Activated B cell treated with CpG ODN at 0.5 μM for 24 hours (primary cell): ENCODE measurements around the gene KDM1A. TPM values are rescaled to one million over a fixed set of nuclear protein-coding genes. Genes with fewer than 3 reads are reported as not detected.
A peak's percentile ranks its signal among the peaks of the same experiment; 100 is the strongest.

Experiments used
- ATAC-seq: fragments of 200-7000 bp; cut with Tn5 transposase; one replicate; pipeline ENCODE4 v1.10.0; 2021; ENCODE audit warnings: low read depth, mild to moderate bottlenecking, moderate library complexity
- CTCF ChIA-PET: fragments of 350-600 bp; sonication (Branson Sonifier 250); formaldehyde crosslinking; loops from one replicate; lab custom pipeline; 2021; ENCODE audit warnings: antibody characterized with exemption; lab: Charles Lee
- POLR2A ChIA-PET: fragments of 350-600 bp; sonication (Branson Sonifier 250); formaldehyde crosslinking; loops from one replicate; lab custom pipeline; 2021; ENCODE audit warnings: antibody characterized with exemption; lab: Charles Lee
- DNase-seq: peaks from one replicate; pipeline ENCODE4 v3.0.0; 2022
- H3K27ac Mint-ChIP-seq: one replicate; pipeline ENCODE4 v1.8.0; 2020; ENCODE audit warnings: mixed read lengths
- H3K27me3 Mint-ChIP-seq: one replicate; pipeline ENCODE4 v1.8.0; 2021; ENCODE audit warnings: mixed read lengths
- H3K36me3 Mint-ChIP-seq: one replicate; pipeline ENCODE4 v1.8.0; 2021; ENCODE audit warnings: low read depth, mixed read lengths
- H3K4me1 Mint-ChIP-seq: one replicate; pipeline ENCODE4 v1.8.0; 2021; ENCODE audit warnings: mixed read lengths
- H3K4me3 Mint-ChIP-seq: one replicate; pipeline ENCODE4 v1.8.0; 2020; ENCODE audit warnings: mild to moderate bottlenecking, mixed read lengths
- H3K9me3 Mint-ChIP-seq: one replicate; pipeline ENCODE4 v1.8.0; 2020; ENCODE audit warnings: mixed read lengths
- intact Hi-C: fragments of 100-400 bp; cut with micrococcal nuclease; formaldehyde crosslinking; loops from one replicate; pipeline ENCODE4 v1.15.1; 2024
- total RNA-seq: library from RNA; stranded (reverse); gene quantifications from 2 replicates; pipeline ENCODE4 v1.2.3, GENCODE V29; 2022
- TF ChIP-seq, protein P1 (sequence below): fragments of 200-600 bp; IDR thresholded peaks from one replicate; pipeline ENCODE4 v1.8.0; 2022; ENCODE audit warnings: antibody characterized with exemption, mild to moderate bottlenecking

KDM1A gene
- total RNA-seq, 1 donor from 2014 or later: 41.5 TPM

DNA sequence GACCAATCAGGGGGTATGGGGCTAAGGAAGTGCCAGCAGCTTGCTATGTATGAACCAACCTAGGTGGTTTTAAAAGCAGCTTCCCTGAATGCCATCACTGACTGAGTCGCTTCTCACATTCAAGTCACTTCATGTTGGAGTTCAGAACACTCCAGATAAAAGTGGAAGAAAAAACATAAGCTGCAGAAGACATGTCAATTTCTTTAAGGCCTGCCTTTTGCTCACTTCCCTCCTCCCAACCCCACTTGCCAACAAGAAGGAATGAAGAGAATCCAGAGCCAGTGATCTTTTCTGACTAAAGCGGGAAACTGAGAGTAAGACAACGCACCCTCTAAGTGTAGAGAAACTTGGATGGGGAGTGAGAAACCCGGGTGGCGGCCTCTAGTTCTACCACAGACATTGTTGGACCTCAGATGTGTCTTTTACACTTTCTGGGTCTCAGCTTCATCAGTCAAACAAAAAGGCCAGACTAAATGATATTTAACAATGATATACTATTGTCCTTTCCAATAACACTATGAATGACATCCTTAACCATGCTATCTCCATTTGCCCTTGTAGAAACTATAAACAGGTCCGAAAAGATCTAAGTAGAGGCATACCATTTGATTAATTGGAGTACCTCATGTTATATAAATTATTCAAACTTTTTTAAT lies 95.3 kb downstream of the KDM1A start:
- POLR2A ChIA-PET: no interaction called here
- H3K27ac Mint-ChIP-seq: peak overlapping the region; percentile 72
- intact Hi-C loops: loop anchor here (1.0 to 2.0 kb wide), 3 partner anchors 16 to 95 kb away; partner anchors contain the start of genes KDM1A and LUZP1

DNA sequence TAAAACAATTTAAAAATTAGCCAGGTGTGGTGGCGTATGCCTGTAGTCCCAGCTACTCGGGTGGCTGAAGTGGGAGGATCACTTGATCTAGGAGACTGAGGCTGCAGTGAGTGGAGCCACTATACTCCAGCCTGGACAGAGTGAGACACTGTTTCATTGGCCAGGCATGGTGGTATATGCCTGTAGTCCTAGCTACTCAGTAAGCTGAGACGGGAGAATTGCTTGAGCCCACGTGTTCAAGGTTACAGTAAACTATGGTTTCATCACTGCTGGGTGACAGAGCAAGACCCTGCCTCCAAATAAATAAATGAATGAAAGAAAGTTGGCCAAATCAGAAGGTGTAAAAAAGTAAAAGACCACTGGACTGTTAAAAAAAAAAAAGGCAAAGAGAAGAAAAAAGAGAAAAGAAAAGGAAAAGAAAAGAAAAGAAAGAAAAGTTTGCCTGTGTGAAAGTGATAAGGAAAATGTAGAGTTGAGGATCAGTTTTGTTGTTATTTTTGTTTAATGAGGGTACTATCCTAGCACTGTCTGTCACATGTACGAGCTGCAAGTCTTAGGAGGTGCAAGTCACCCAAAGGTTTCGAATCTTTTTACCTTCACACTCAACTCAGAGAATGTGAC lies 97.1 kb downstream of the KDM1A start:
- peaks cover 64% of the 10 kb centered on the region for H3K4me1 Mint-ChIP-seq
- ATAC-seq (no peak), DNase-seq (no peak)
- no peaks in the 10 kb centered on the region for H3K9me3 Mint-ChIP-seq
- intact Hi-C loops: no loop called here
- POLR2A ChIA-PET: interaction anchor here (1.5 kb wide), 1 partner anchor 52 kb away, joined by 5 read pairs; the partner anchor contains the start of gene LUZP1
- peak overlapping the region; percentile 43 for H3K27ac Mint-ChIP-seq
- no peaks in the 10 kb centered on the region for H3K27me3 Mint-ChIP-seq
- CTCF ChIA-PET: interaction anchor here (1.0 kb wide), 1 partner anchor 68 kb away, joined by 3 read pairs; no protein-coding TSS in a partner anchor
- TF ChIP-seq, protein P1, sequence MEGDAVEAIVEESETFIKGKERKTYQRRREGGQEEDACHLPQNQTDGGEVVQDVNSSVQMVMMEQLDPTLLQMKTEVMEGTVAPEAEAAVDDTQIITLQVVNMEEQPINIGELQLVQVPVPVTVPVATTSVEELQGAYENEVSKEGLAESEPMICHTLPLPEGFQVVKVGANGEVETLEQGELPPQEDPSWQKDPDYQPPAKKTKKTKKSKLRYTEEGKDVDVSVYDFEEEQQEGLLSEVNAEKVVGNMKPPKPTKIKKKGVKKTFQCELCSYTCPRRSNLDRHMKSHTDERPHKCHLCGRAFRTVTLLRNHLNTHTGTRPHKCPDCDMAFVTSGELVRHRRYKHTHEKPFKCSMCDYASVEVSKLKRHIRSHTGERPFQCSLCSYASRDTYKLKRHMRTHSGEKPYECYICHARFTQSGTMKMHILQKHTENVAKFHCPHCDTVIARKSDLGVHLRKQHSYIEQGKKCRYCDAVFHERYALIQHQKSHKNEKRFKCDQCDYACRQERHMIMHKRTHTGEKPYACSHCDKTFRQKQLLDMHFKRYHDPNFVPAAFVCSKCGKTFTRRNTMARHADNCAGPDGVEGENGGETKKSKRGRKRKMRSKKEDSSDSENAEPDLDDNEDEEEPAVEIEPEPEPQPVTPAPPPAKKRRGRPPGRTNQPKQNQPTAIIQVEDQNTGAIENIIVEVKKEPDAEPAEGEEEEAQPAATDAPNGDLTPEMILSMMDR: no peak
- no peaks in the 10 kb centered on the region for H3K36me3 Mint-ChIP-seq
- no peak overlapping the region for H3K4me3 Mint-ChIP-seq

More for the DNA sequence above, 95.3 kb downstream of the KDM1A start:
- no peaks in the 10 kb centered on the region for H3K27me3 Mint-ChIP-seq
- H3K4me1 Mint-ChIP-seq: peaks cover 58% of the 10 kb centered on the region
- DNase-seq (no peak), ATAC-seq (no peak)
- no peaks in the 10 kb centered on the region for H3K9me3 Mint-ChIP-seq
- no peaks in the 10 kb centered on the region for H3K36me3 Mint-ChIP-seq
- CTCF ChIA-PET: interaction anchor here (0.6 to 7.5 kb wide), 3 partner anchors 16 to 1859 kb away, joined by 3 to 39 read pairs (median 7); no protein-coding TSS in a partner anchor
- H3K4me3 Mint-ChIP-seq: no peak overlapping the region
- TF ChIP-seq, protein P1: no peak

DNA sequence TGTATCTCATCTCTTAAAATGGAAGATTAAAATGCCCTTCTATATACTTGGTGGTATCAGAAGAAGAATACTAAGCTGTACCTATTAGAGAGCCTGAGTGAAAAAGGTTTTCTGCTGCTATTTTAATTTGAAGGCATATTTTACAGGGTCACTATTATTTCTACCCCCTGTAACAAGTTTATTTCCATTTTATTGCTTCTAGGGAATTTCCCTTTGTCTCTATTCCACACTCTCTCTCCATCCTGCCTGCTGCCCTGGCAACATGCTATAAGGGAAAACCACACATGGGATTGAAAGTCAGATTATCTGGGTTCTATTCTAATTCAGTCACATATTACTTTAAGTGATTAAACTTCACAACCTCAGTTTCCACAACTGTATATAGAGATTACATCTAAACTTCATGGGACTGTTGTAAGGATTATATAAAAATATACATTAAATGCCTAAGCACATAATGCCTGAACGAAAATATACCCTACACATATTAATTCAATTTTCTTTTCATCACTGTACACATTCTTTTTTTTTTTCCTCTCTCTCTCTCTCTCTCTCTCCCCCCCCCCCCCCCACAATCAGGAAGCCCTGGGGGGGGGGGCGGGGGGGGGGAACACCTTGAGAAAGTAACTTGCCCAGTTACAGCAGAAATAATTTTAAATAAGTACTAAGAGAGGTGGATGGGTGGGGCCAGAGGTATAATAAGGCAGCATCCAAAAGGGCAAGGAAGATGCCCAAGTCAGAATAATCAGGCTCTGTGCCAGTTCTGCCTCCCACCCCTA lies 97.8 kb downstream of the KDM1A start:
- Mint-ChIP-seq H3K4me3 (no peak overlapping the region), H3K27ac (peak overlapping the region; percentile 43), H3K27me3 (no peaks in the 10 kb centered on the region), H3K9me3 (no peaks in the 10 kb centered on the region), H3K4me1 (peaks cover 62% of the 10 kb centered on the region), H3K36me3 (no peaks in the 10 kb centered on the region)
- no peak for DNase-seq
- no peak for ATAC-seq
- intact Hi-C loops: no loop called here
- POLR2A ChIA-PET: no interaction called here
- TF ChIP-seq, protein P1: no peak
- CTCF ChIA-PET: interaction anchor here (1.0 kb wide), 1 partner anchor 67 kb away, joined by 3 read pairs; no protein-coding TSS in a partner anchor

DNA sequence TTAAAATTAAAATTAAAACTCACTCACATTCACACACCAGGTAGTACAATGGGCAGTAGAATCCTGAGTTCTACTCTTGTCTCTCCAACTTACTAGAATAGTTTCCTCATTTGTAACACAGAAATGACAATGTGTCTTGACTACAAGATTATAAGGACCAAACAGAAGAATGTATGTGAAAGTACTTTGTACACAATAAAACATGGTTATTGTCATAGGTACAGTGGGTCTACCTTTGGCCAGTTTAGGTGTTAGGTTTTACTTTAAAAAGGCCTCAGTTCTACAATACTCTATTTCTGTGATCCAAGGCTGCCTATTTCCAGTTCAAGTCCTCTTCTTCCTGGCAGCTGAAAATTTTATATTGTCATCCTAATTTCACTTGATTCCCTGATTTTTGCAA lies 99.1 kb downstream of the KDM1A start:
- ATAC-seq (no peak), DNase-seq (no peak)
- H3K27me3 Mint-ChIP-seq: no peaks in the 10 kb centered on the region
- intact Hi-C loops: no loop called here
- POLR2A ChIA-PET: no interaction called here
- TF ChIP-seq, protein P1: no peak
- H3K4me1 Mint-ChIP-seq: peaks cover 58% of the 10 kb centered on the region
- H3K27ac Mint-ChIP-seq: no peak overlapping the region
- no peaks in the 10 kb centered on the region for H3K9me3 Mint-ChIP-seq
- no peak overlapping the region for H3K4me3 Mint-ChIP-seq
- no peaks in the 10 kb centered on the region for H3K36me3 Mint-ChIP-seq
- CTCF ChIA-PET: interaction anchor here (0.8 to 4.0 kb wide), 2 partner anchors 20 to 65 kb away, joined by 3 to 23 read pairs; no protein-coding TSS in a partner anchor
